ENCODE results near the gene ZNF668. TPM values are rescaled to one million over a fixed set of nuclear protein-coding genes. Genes with fewer than 3 reads are reported as not detected.
A peak's percentile ranks its signal among the peaks of the same experiment; 100 is the strongest.

Gene ZNF668
- total and polyA plus RNA-seq, 2 of the 13 experiments (the other 11 are each of a cell fraction or from before 2014, with no cell fraction given), result 3.8 to 9.8 TPM

DNA sequence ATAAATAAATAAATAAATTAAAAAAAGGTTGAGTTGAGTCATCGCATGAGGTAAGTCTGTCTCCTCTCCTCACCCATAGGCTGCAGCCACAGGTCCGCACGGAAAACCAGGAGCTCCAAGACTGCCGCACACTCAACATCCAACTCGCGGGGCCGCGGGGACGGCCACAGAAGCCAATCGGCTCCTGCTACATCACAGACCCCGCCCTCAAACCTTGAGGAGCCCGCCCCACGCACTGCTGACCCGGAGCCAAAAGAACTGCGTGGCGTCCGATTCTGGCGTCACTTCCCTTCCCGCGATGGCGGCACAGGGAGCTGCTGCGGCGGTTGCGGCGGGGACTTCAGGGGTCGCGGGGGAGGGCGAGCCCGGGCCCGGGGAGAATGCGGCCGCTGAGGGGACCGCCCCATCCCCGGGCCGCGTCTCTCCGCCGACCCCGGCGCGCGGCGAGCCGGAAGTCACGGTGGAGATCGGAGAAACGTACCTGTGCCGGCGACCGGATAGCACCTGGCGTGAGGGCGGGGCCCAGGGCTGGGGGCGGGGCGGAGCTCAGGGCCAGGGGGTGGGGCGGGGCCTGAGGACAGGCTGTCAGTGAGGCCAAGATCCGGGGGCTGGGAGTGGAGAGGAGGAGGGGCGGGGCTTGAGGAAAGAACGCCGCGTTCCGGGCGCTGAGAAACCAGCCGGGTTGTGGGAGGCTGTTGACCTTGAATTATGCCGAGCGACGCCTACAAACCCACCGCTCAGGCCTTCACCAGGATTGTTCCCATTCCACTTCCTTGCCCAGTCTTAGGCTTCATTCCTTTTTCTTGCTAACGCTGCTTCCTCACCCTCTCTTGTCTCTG, 43.6 kb upstream of the ZNF668 start, which contains the start of gene KAT8 (continued):
- TF ChIP-seq, protein P1, sequence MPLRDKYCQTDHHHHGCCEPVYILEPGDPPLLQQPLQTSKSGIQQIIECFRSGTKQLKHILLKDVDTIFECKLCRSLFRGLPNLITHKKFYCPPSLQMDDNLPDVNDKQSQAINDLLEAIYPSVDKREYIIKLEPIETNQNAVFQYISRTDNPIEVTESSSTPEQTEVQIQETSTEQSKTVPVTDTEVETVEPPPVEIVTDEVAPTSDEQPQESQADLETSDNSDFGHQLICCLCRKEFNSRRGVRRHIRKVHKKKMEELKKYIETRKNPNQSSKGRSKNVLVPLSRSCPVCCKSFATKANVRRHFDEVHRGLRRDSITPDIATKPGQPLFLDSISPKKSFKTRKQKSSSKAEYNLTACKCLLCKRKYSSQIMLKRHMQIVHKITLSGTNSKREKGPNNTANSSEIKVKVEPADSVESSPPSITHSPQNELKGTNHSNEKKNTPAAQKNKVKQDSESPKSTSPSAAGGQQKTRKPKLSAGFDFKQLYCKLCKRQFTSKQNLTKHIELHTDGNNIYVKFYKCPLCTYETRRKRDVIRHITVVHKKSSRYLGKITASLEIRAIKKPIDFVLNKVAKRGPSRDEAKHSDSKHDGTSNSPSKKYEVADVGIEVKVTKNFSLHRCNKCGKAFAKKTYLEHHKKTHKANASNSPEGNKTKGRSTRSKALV (CRISPR knock-in tag; IDR thresholded peaks at IDR 0.05), result no peak
- no peak for TF ChIP-seq IKZF4 (CRISPR knock-in tag; IDR thresholded peaks at IDR 0.05; ENCODE audit: borderline replicate concordance, low read depth, not compliant biosample characterization)
- TF ChIP-seq, protein P2, sequence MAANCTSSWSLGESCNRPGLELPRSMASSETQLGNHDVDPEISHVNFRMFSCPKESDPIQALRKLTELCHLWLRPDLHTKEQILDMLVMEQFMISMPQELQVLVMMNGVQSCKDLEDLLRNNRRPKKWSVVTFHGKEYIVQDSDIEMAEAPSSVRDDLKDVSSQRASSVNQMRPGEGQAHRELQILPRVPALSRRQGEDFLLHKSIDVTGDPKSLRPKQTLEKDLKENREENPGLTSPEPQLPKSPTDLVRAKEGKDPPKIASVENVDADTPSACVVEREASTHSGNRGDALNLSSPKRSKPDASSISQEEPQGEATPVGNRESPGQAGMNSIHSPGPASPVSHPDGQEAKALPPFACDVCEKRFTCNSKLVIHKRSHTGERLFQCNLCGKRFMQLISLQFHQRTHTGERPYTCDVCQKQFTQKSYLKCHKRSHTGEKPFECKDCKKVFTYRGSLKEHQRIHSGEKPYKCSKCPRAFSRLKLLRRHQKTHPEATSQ (CRISPR knock-in tag; IDR thresholded peaks at IDR 0.05; ENCODE audit: borderline replicate concordance), result peak; percentile 50; the same call in 1 of the 2 replicates
- TF ChIP-seq TBL1XR1 (IDR thresholded peaks at IDR 0.05; ENCODE audit: borderline replicate concordance, low read length, partially characterized antibody), result peak; percentile 41
- TF ChIP-seq, protein P3, sequence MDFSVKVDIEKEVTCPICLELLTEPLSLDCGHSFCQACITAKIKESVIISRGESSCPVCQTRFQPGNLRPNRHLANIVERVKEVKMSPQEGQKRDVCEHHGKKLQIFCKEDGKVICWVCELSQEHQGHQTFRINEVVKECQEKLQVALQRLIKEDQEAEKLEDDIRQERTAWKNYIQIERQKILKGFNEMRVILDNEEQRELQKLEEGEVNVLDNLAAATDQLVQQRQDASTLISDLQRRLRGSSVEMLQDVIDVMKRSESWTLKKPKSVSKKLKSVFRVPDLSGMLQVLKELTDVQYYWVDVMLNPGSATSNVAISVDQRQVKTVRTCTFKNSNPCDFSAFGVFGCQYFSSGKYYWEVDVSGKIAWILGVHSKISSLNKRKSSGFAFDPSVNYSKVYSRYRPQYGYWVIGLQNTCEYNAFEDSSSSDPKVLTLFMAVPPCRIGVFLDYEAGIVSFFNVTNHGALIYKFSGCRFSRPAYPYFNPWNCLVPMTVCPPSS (IDR thresholded peaks at IDR 0.05), result no peak
- TF ChIP-seq, protein P4, sequence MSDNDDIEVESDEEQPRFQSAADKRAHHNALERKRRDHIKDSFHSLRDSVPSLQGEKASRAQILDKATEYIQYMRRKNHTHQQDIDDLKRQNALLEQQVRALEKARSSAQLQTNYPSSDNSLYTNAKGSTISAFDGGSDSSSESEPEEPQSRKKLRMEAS (IDR thresholded peaks at IDR 0.05), result peak; percentile 64
- TF ChIP-seq, protein P5, sequence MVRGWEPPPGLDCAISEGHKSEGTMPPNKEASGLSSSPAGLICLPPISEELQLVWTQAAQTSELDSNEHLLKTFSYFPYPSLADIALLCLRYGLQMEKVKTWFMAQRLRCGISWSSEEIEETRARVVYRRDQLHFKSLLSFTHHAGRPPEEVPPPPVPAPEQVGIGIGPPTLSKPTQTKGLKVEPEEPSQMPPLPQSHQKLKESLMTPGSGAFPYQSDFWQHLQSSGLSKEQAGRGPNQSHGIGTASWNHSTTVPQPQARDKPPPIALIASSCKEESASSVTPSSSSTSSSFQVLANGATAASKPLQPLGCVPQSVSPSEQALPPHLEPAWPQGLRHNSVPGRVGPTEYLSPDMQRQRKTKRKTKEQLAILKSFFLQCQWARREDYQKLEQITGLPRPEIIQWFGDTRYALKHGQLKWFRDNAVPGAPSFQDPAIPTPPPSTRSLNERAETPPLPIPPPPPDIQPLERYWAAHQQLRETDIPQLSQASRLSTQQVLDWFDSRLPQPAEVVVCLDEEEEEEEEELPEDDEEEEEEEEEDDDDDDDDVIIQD (CRISPR knock-in tag; IDR thresholded peaks at IDR 0.05; ENCODE audit: low read depth), result peak; percentile 66; the same call in 1 of the 2 replicates
- peak; percentile 69 for TF ChIP-seq ZNF768 (CRISPR knock-in tag; IDR thresholded peaks at IDR 0.05)
- TF ChIP-seq GPN1 (CRISPR knock-in tag; IDR thresholded peaks at IDR 0.05; ENCODE audit: borderline replicate concordance), result no peak
- peak; percentile 74 for TF ChIP-seq ELF1 (CRISPR knock-in tag; IDR thresholded peaks at IDR 0.05)
- no peak for TF ChIP-seq TCF7 (IDR thresholded peaks at IDR 0.05; ENCODE audit: low read depth)
- TF ChIP-seq, protein P6, sequence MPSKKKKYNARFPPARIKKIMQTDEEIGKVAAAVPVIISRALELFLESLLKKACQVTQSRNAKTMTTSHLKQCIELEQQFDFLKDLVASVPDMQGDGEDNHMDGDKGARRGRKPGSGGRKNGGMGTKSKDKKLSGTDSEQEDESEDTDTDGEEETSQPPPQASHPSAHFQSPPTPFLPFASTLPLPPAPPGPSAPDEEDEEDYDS (CRISPR knock-in tag; IDR thresholded peaks at IDR 0.05), result peak; percentile 76
- no peak for TF ChIP-seq SMARCC2 (IDR thresholded peaks at IDR 0.05)
- TF ChIP-seq GABPA (IDR thresholded peaks at IDR 0.05; ENCODE audit: low read depth, low read length), result peak; percentile 99
- TF ChIP-seq GABPA (CRISPR knock-in tag; IDR thresholded peaks at IDR 0.05; ENCODE audit: low read depth), result peak; percentile 95
- no peak for TF ChIP-seq HNRNPL (IDR thresholded peaks at IDR 0.05; ENCODE audit: low read depth, low read length)
- TF ChIP-seq, protein P7, sequence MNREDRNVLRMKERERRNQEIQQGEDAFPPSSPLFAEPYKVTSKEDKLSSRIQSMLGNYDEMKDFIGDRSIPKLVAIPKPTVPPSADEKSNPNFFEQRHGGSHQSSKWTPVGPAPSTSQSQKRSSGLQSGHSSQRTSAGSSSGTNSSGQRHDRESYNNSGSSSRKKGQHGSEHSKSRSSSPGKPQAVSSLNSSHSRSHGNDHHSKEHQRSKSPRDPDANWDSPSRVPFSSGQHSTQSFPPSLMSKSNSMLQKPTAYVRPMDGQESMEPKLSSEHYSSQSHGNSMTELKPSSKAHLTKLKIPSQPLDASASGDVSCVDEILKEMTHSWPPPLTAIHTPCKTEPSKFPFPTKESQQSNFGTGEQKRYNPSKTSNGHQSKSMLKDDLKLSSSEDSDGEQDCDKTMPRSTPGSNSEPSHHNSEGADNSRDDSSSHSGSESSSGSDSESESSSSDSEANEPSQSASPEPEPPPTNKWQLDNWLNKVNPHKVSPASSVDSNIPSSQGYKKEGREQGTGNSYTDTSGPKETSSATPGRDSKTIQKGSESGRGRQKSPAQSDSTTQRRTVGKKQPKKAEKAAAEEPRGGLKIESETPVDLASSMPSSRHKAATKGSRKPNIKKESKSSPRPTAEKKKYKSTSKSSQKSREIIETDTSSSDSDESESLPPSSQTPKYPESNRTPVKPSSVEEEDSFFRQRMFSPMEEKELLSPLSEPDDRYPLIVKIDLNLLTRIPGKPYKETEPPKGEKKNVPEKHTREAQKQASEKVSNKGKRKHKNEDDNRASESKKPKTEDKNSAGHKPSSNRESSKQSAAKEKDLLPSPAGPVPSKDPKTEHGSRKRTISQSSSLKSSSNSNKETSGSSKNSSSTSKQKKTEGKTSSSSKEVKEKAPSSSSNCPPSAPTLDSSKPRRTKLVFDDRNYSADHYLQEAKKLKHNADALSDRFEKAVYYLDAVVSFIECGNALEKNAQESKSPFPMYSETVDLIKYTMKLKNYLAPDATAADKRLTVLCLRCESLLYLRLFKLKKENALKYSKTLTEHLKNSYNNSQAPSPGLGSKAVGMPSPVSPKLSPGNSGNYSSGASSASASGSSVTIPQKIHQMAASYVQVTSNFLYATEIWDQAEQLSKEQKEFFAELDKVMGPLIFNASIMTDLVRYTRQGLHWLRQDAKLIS (CRISPR knock-in tag; IDR thresholded peaks at IDR 0.05), result no peak
- TF ChIP-seq ZNF251 (CRISPR knock-in tag; IDR thresholded peaks at IDR 0.05), result no peak

Data from HepG2 (cell line).